Measurements from ENCODE around the gene CITED1. TPM values are rescaled to one million over a fixed set of nuclear protein-coding genes. Genes with fewer than 3 reads are reported as not detected.

The CITED1 gene
- total and polyA plus RNA-seq, 2 donors (not counting 3 experiments of a cell fraction or from before 2014, with no cell fraction given) = not detected

DNA sequence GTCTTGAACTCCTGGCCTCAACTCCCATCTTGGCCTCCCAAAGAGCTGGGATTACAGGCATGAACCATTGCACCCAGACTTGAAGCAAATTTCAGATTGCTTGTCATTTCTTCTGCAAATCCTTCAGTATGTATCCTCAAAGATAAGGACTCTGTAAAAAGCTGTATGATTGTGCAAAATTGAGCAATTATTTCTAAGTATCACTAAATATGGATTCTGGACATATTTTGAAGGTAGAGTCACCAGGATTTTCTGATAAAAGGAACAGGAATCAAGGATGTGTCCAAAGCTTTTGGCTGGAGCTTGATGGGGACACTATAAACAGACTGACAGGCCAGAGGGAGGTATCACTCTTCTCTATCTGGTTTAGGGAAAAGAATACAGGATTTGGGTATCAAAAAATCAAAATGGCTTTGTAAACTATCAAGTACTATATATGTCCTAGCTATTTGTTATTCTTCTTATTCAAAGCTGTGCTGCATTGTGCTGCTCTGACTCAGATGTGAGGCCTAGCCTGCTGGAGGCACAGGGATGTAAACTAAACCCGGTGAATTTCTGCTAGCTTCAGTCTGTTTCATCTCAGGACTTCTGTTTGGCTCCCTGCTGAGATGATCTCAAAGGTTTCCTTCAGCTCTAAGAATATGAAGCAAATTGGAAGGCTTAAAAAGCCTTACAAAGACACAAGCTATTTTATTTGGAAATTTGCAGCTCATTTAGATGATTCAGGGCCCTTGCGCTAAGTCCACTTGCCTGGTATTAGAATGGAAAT, 36.9 kb downstream of the CITED1 start:
- no peak overlapping the region for H2AFZ ChIP-seq (ENCODE audit: low read depth, low read length)
- no peaks in the 10 kb centered on the region for H3K9me1 ChIP-seq (replicated peaks; ENCODE audit: control insufficient read depth, extremely low read depth, insufficient read depth, low read length)
- H3K27me3 ChIP-seq (ENCODE audit: control insufficient read depth in 2 of 2, insufficient read depth in 2 of 2, low read length in 2 of 2) = no peaks in the 10 kb centered on the region
- H3K4me2 ChIP-seq (ENCODE audit: insufficient read depth, low read length) = no peak overlapping the region
- no peak overlapping the region for H3K4me3 ChIP-seq (replicated peaks in 1 of 3; ENCODE audit: insufficient read depth in 1 of 3, low read depth in 1 of 3, low read length in 3 of 3)
- intact Hi-C loops (cut with micrococcal nuclease) (no loop called here), dilution Hi-C loops (cut with MboI; ENCODE audit: extremely low pct_ligation_motif_present, low sequenced_read_pairs) (no loop called here)
- no TSS peak for BruUV-seq (replicated peaks)
- H3K27ac ChIP-seq (ENCODE audit: insufficient read depth, low read depth, low read length) = peak overlapping the region; percentile 51
- ChIA-PET CTCF (interaction anchor here (1.2 to 2.4 kb wide), 4 partner anchors 8 to 229 kb away, joined by 3 to 9 read pairs (median 4); partner anchors contain the start of gene RPS4X), POLR2A (interaction anchor here (1.2 kb wide), 1 partner anchor 8 kb away, joined by 12 read pairs; the partner anchor contains the start of gene RPS4X)
- peaks cover 16 to 18% of the 10 kb centered on the region in 2 experiments for H3K36me3 ChIP-seq (ENCODE audit: control insufficient read depth in 2 of 2, extremely low read depth in 1 of 2, insufficient read depth in 2 of 2, low read length in 2 of 2)
- FAIRE-seq (peak; percentile 78), DNase-seq (ENCODE audit: low read depth, low spot score) (no peak)
- no peaks in the 10 kb centered on the region for H4K20me1 ChIP-seq (replicated peaks; ENCODE audit: control insufficient read depth, extremely low read depth, insufficient read depth, low read length)
- TF ChIP-seq CTCF (IDR thresholded peaks at IDR 0.05; ENCODE audit: extremely low read depth in 1 of 2, insufficient read depth in 1 of 2, low read depth in 1 of 2, low read length in 2 of 2) = no peak
- TF ChIP-seq MYC (IDR thresholded peaks at IDR 0.05; ENCODE audit: low read depth, low read length) = no peak
- no peak for TF ChIP-seq GATA2 (IDR thresholded peaks at IDR 0.05; ENCODE audit: insufficient read depth, insufficient read length, low read depth, low read length)
- peaks cover 32% of the 10 kb centered on the region for H3K4me1 ChIP-seq (ENCODE audit: control insufficient read depth, extremely low read depth, insufficient read depth, low read length)
- peaks cover 12% of the 10 kb centered on the region for H3K79me2 ChIP-seq (ENCODE audit: control insufficient read depth, insufficient read depth, low read length)
- H3K9me3 ChIP-seq (replicated peaks; ENCODE audit: control insufficient read depth, insufficient read depth, low read length) = no peaks in the 10 kb centered on the region
- H3K9ac ChIP-seq (replicated peaks; ENCODE audit: extremely low read depth, insufficient read depth, low read length) = no peak overlapping the region

GRCh38 chrX:72265263-72265662, 40.5 kb downstream of the CITED1 start:
- no TSS peak for BruUV-seq (replicated peaks)
- no peaks in the 10 kb centered on the region for H4K20me1 ChIP-seq (replicated peaks; ENCODE audit: control insufficient read depth, extremely low read depth, insufficient read depth, low read length)
- no peak overlapping the region for H3K27ac ChIP-seq (ENCODE audit: insufficient read depth, low read depth, low read length)
- no peaks in the 10 kb centered on the region for H3K27me3 ChIP-seq (ENCODE audit: control insufficient read depth in 2 of 2, insufficient read depth in 2 of 2, low read length in 2 of 2)
- H3K4me2 ChIP-seq (ENCODE audit: insufficient read depth, low read length) = no peak overlapping the region
- H3K9me1 ChIP-seq (replicated peaks; ENCODE audit: control insufficient read depth, extremely low read depth, insufficient read depth, low read length) = no peaks in the 10 kb centered on the region
- H3K36me3 ChIP-seq (ENCODE audit: control insufficient read depth in 2 of 2, extremely low read depth in 1 of 2, insufficient read depth in 2 of 2, low read length in 2 of 2) = peaks cover 2 to 10% of the 10 kb centered on the region in 2 experiments
- H3K9me3 ChIP-seq (replicated peaks; ENCODE audit: control insufficient read depth, insufficient read depth, low read length) = no peaks in the 10 kb centered on the region
- H3K4me3 ChIP-seq (replicated peaks in 1 of 3; ENCODE audit: insufficient read depth in 1 of 3, low read depth in 1 of 3, low read length in 3 of 3) = no peak overlapping the region
- dilution Hi-C loops (cut with MboI; ENCODE audit: extremely low pct_ligation_motif_present, low sequenced_read_pairs) (no loop called here), intact Hi-C loops (cut with micrococcal nuclease) (no loop called here)
- POLR2A ChIA-PET = no interaction called here
- CTCF ChIA-PET = no interaction called here
- DNase-seq (ENCODE audit: low read depth, low spot score) (no peak), FAIRE-seq (no peak)
- H3K79me2 ChIP-seq (ENCODE audit: control insufficient read depth, insufficient read depth, low read length) = no peaks in the 10 kb centered on the region
- TF ChIP-seq MAX (IDR thresholded peaks at IDR 0.05; ENCODE audit: insufficient read depth, insufficient read length) (no peak), MYC (IDR thresholded peaks at IDR 0.05; ENCODE audit: low read depth, low read length) (no peak), FOS (IDR thresholded peaks at IDR 0.05; ENCODE audit: borderline replicate concordance, insufficient read depth, low read length) (no peak), EZH2 (IDR thresholded peaks at IDR 0.05; ENCODE audit: borderline replicate concordance, low read depth, low read length, severe bottlenecking) (no peak), JUN (IDR thresholded peaks at IDR 0.05; ENCODE audit: borderline replicate concordance, insufficient read depth, insufficient read length, low read depth) (no peak), CTCF (IDR thresholded peaks at IDR 0.05; ENCODE audit: extremely low read depth in 1 of 2, insufficient read depth in 1 of 2, low read depth in 1 of 2, low read length in 2 of 2) (no peak), GATA2 (IDR thresholded peaks at IDR 0.05; ENCODE audit: insufficient read depth, insufficient read length, low read depth, low read length) (no peak), POLR2A (IDR thresholded peaks at IDR 0.05; ENCODE audit: low read depth, low read length) (no peak), POLR2AphosphoS5 (IDR thresholded peaks at IDR 0.05; ENCODE audit: insufficient read depth, low read depth, low read length) (no peak)
- no peak overlapping the region for H3K9ac ChIP-seq (replicated peaks; ENCODE audit: extremely low read depth, insufficient read depth, low read length)
- H3K4me1 ChIP-seq (ENCODE audit: control insufficient read depth, extremely low read depth, insufficient read depth, low read length) = peaks cover 4% of the 10 kb centered on the region
- H2AFZ ChIP-seq (ENCODE audit: low read depth, low read length) = no peak overlapping the region
